Measurements from ENCODE around the gene CCL20.
"Not testable (repeated sequence)": the region's sequence is repeated elsewhere in the genome, so short reads cannot be mapped to it uniquely, and the experiment has no call there.

CCL20 gene
- 0 to 1.8 (median 0.13) reads per million in 4 experiments for total RNA-seq

- no peak for DNase-seq
These were observed at the start of gene CCL20 for GRCh38 chr2:227813562-227814353. Gene CCL20, plus strand, starts transcription at chr2:227813842. Its CDS starts 70 bp downstream, at chr2:227813912.

GRCh38 chr2:227765788-227766372, 47.8 kb upstream of the CCL20 start:
- no peak for DNase-seq

GRCh38 chr2:227766373-227766883, 47.2 kb upstream of the CCL20 start:
- peak; percentile 37 for DNase-seq

- DNase-seq = no peak
These were observed 45.8 kb upstream of the CCL20 start for GRCh38 chr2:227767830-227768229.

- no peak for DNase-seq
These were observed 41.4 kb upstream of the CCL20 start for GRCh38 chr2:227772197-227772661.

GRCh38 chr2:227772932-227773331, 40.7 kb upstream of the CCL20 start:
- no peak for DNase-seq

- DNase-seq = no peak
These were observed 39.5 kb upstream of the CCL20 start for GRCh38 chr2:227774011-227774624.

- no peak for DNase-seq
These were observed 38.5 kb upstream of the CCL20 start for GRCh38 chr2:227774895-227775842.

- no peak for DNase-seq
These were observed 32.5 kb upstream of the CCL20 start for GRCh38 chr2:227780981-227781615.

- DNase-seq = no peak
These were observed 31.8 kb upstream of the CCL20 start for GRCh38 chr2:227781841-227782240.

- no peak for DNase-seq
These were observed 30.8 kb upstream of the CCL20 start for GRCh38 chr2:227782804-227783203.

GRCh38 chr2:227783404-227784138, 30.1 kb upstream of the CCL20 start:
- DNase-seq = no peak

- DNase-seq = no peak
These were observed 28.3 kb upstream of the CCL20 start for GRCh38 chr2:227785293-227785692.

GRCh38 chr2:227788561-227789018, 25.1 kb upstream of the CCL20 start:
- no peak for DNase-seq

GRCh38 chr2:227789803-227790202, 23.8 kb upstream of the CCL20 start:
- DNase-seq = no peak

- DNase-seq = no peak
These were observed 20.4 kb upstream of the CCL20 start for GRCh38 chr2:227793148-227793712.

- no peak for DNase-seq
These were observed 17.5 kb upstream of the CCL20 start for GRCh38 chr2:227796045-227796711.

- not testable (repeated sequence) for DNase-seq
These were observed 16.9 kb upstream of the CCL20 start for GRCh38 chr2:227796768-227797167.

GRCh38 chr2:227799202-227799601, 14.4 kb upstream of the CCL20 start:
- DNase-seq = no peak

- DNase-seq = no peak
These were observed 10.8 kb upstream of the CCL20 start for GRCh38 chr2:227802882-227803281.

Measured in effector CD8-positive, alpha-beta T cell (primary cell).